ENCODE results near the gene SPAG16. TPM values are rescaled to one million over a fixed set of nuclear protein-coding genes. Genes with fewer than 3 reads are reported as not detected.

Gene SPAG16
- total and polyA plus RNA-seq, 8 donors = 11.1 to 47.4 (median 42.3) TPM

GRCh38 chr2:213551526-213551925 lies 267.3 kb downstream of the SPAG16 start:
- Histone ChIP-seq H3K36me3 (no peaks in the 10 kb centered on the region), H3K9me3 (peaks cover 0 to 9% of the 10 kb centered on the region in 2 donors), H3K27ac (no peak overlapping the region), H3K4me3 (no peak overlapping the region), H3K4me1 (no peaks in the 10 kb centered on the region), H3K27me3 (no peaks in the 10 kb centered on the region)
- DNase-seq (no peak), ATAC-seq (no peak)
- intact Hi-C loops (cut with DNase I) = no loop called here
- TF ChIP-seq CTCF (IDR thresholded peaks at IDR 0.05) = no peak

- no peak for TF ChIP-seq CTCF (IDR thresholded peaks at IDR 0.05)
- intact Hi-C loops (cut with DNase I) = no loop called here
- no peak overlapping the region for H3K27ac ChIP-seq
- no peaks in the 10 kb centered on the region for H3K4me1 ChIP-seq
- ATAC-seq = no peak
- H3K9me3 ChIP-seq = peaks cover 0 to 20% of the 10 kb centered on the region in 2 donors
- H3K4me3 ChIP-seq = no peak overlapping the region
- DNase-seq = no peak
- H3K36me3 ChIP-seq = no peaks in the 10 kb centered on the region
- no peaks in the 10 kb centered on the region for H3K27me3 ChIP-seq
Observed at GRCh38 chr2:213559053-213559452, 274.8 kb downstream of the SPAG16 start.

GRCh38 chr2:213561759-213562158 lies 277.5 kb downstream of the SPAG16 start:
- Histone ChIP-seq H3K9me3 (peaks cover 0 to 16% of the 10 kb centered on the region in 2 donors), H3K4me1 (no peaks in the 10 kb centered on the region), H3K36me3 (no peaks in the 10 kb centered on the region), H3K27me3 (no peaks in the 10 kb centered on the region), H3K4me3 (no peak overlapping the region), H3K27ac (no peak overlapping the region)
- ATAC-seq (no peak), DNase-seq (no peak)
- intact Hi-C loops (cut with DNase I) = no loop called here
- TF ChIP-seq CTCF (IDR thresholded peaks at IDR 0.05) = no peak

GRCh38 chr2:213562539-213563180 lies 278.4 kb downstream of the SPAG16 start:
- Histone ChIP-seq H3K9me3 (peaks cover 0 to 16% of the 10 kb centered on the region in 2 donors), H3K27ac (no peak overlapping the region), H3K4me1 (no peaks in the 10 kb centered on the region), H3K27me3 (no peaks in the 10 kb centered on the region), H3K36me3 (no peaks in the 10 kb centered on the region), H3K4me3 (no peak overlapping the region)
- DNase-seq = no peak
- no peak for TF ChIP-seq CTCF (IDR thresholded peaks at IDR 0.05)
- ATAC-seq = no peak
- intact Hi-C loops (cut with DNase I) = no loop called here

- intact Hi-C loops (cut with DNase I) = no loop called here
- H3K27ac ChIP-seq = no peak overlapping the region
- TF ChIP-seq CTCF (IDR thresholded peaks at IDR 0.05) = no peak
- ATAC-seq (no peak), DNase-seq (peak in 2 of 4 donors; percentile 2 to 8)
- no peaks in the 10 kb centered on the region for H3K27me3 ChIP-seq
- no peak overlapping the region for H3K4me3 ChIP-seq
- no peaks in the 10 kb centered on the region for H3K36me3 ChIP-seq
- no peaks in the 10 kb centered on the region for H3K4me1 ChIP-seq
- peaks cover 0 to 16% of the 10 kb centered on the region in 2 donors for H3K9me3 ChIP-seq
Observed at GRCh38 chr2:213566846-213567245, 282.6 kb downstream of the SPAG16 start.
